Measurements from ENCODE around the gene GLYR1.

DNA sequence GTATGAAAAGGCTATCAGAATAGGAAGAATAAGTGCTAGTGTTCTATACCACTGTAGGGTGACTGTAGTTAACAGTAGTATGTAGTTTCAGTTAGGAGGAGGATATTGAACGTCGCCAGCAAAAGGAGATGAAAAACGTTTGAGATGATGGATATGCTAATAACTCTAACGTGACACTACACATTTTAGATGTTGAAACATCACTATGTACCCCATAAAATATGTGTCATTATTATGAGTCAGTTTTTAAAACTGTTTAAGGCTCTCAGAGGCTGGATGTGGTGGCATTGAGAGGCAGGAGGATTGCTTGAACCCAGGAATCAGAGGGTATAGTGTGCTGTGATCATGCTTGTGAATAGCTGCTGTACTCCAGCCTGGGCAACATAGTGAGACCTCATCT is 32.0 kb upstream of the GLYR1 start:
- TF ChIP-seq, protein P1, sequence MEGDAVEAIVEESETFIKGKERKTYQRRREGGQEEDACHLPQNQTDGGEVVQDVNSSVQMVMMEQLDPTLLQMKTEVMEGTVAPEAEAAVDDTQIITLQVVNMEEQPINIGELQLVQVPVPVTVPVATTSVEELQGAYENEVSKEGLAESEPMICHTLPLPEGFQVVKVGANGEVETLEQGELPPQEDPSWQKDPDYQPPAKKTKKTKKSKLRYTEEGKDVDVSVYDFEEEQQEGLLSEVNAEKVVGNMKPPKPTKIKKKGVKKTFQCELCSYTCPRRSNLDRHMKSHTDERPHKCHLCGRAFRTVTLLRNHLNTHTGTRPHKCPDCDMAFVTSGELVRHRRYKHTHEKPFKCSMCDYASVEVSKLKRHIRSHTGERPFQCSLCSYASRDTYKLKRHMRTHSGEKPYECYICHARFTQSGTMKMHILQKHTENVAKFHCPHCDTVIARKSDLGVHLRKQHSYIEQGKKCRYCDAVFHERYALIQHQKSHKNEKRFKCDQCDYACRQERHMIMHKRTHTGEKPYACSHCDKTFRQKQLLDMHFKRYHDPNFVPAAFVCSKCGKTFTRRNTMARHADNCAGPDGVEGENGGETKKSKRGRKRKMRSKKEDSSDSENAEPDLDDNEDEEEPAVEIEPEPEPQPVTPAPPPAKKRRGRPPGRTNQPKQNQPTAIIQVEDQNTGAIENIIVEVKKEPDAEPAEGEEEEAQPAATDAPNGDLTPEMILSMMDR (IDR thresholded peaks at IDR 0.05) = no peak
- TF ChIP-seq POLR2A (IDR thresholded peaks at IDR 0.05; ENCODE audit: low read depth) (no peak), POLR2AphosphoS5 (IDR thresholded peaks at IDR 0.05) (no peak)

Data from esophagus muscularis mucosa (tissue), 3 donors.